GM18526 (cell line): ENCODE measurements around the gene TMEM115.

Experiments used
- POLR2A ChIP-seq: IDR thresholded peaks from 3 replicates; pipeline ENCODE4 v1.6.1; 2011; ENCODE audit not compliant: insufficient read length; ENCODE audit errors: extremely low read depth

Gene TMEM115

GRCh38 chr3:50385754-50386153 is 26.4 kb upstream of the TMEM115 start:
- no peak for TF ChIP-seq POLR2A

- no peak for TF ChIP-seq POLR2A
Measured at GRCh38 chr3:50383750-50384149, 24.4 kb upstream of the TMEM115 start.

GRCh38 chr3:50382722-50383121 is 23.4 kb upstream of the TMEM115 start:
- no peak for TF ChIP-seq POLR2A

- TF ChIP-seq POLR2A, result no peak
Measured at GRCh38 chr3:50381383-50381782, 22.1 kb upstream of the TMEM115 start.

GRCh38 chr3:50380405-50381085 is 21.2 kb upstream of the TMEM115 start:
- no peak for TF ChIP-seq POLR2A

GRCh38 chr3:50378757-50379156 is 19.4 kb upstream of the TMEM115 start:
- TF ChIP-seq POLR2A, result no peak

- no peak for TF ChIP-seq POLR2A
Measured at GRCh38 chr3:50378024-50378423, 18.7 kb upstream of the TMEM115 start.

GRCh38 chr3:50375258-50375931 is 16.1 kb upstream of the TMEM115 start:
- no peak for TF ChIP-seq POLR2A

GRCh38 chr3:50374363-50375257 is 15.3 kb upstream of the TMEM115 start:
- TF ChIP-seq POLR2A, result no peak

- TF ChIP-seq POLR2A, result no peak
Measured at GRCh38 chr3:50373146-50374051, 14.1 kb upstream of the TMEM115 start.

- no peak for TF ChIP-seq POLR2A
Measured at GRCh38 chr3:50372349-50372748, 13.0 kb upstream of the TMEM115 start.

GRCh38 chr3:50371133-50371685 is 11.9 kb upstream of the TMEM115 start:
- TF ChIP-seq POLR2A, result no peak

- no peak for TF ChIP-seq POLR2A
Measured at GRCh38 chr3:50370594-50370993, 11.3 kb upstream of the TMEM115 start.

- no peak for TF ChIP-seq POLR2A
Measured at GRCh38 chr3:50369012-50369670, 9.8 kb upstream of the TMEM115 start.
